ENCODE measurements around the gene CREBL2. TPM values are rescaled to one million over a fixed set of nuclear protein-coding genes. Genes with fewer than 3 reads are reported as not detected.
A peak's percentile ranks its signal among the peaks of the same experiment; 100 is the strongest.

CREBL2 gene
- total RNA-seq, 1 experiment from 2014 or later: 17.8 TPM

GRCh38 chr12:12665194-12665593 is 53.5 kb downstream of the CREBL2 start:
- H3K4me1 ChIP-seq (ENCODE audit: insufficient read depth, low read length, poor library complexity, severe bottlenecking): no peaks in the 10 kb centered on the region
- no peaks in the 10 kb centered on the region for H3K36me3 ChIP-seq (ENCODE audit: insufficient read depth, low read length, poor library complexity, severe bottlenecking)
- CTCF ChIA-PET: interaction anchor here (0.6 kb wide), 1 partner anchor 59 kb away, joined by 14 read pairs; no protein-coding TSS in a partner anchor
- no TSS peak for BruUV-seq (replicated peaks)
- no peak overlapping the region for H3K4me3 ChIP-seq (ENCODE audit: low read depth, low read length, poor library complexity, severe bottlenecking)
- H3K27me3 ChIP-seq (replicated peaks; ENCODE audit: insufficient read depth, low read depth, low read length, poor library complexity): no peaks in the 10 kb centered on the region
- TF ChIP-seq CTCF (conservative IDR thresholded peaks at IDR 0.05; ENCODE audit: low read depth, low read length): no peak
- no peak for TF ChIP-seq EZH2 (IDR thresholded peaks at IDR 0.05; ENCODE audit: borderline replicate concordance, low read depth, low read length, poor library complexity, severe bottlenecking)
- DNase-seq (ENCODE audit: low spot score): peak; percentile 47
- no peaks in the 10 kb centered on the region for H3K9me3 ChIP-seq (ENCODE audit: low read depth, low read length, poor library complexity, severe bottlenecking)
- intact Hi-C loops (cut with micrococcal nuclease; ENCODE audit: unreplicated experiment): no loop called here
- POLR2A ChIA-PET (ENCODE audit: low non-redundant PET): no interaction called here
- H3K27ac ChIP-seq (ENCODE audit: low read depth, low read length, poor library complexity, severe bottlenecking): no peak overlapping the region

- TF ChIP-seq EZH2 (IDR thresholded peaks at IDR 0.05; ENCODE audit: borderline replicate concordance, low read depth, low read length, poor library complexity, severe bottlenecking): no peak
- no peak for TF ChIP-seq CTCF (conservative IDR thresholded peaks at IDR 0.05; ENCODE audit: low read depth, low read length)
- no TSS peak for BruUV-seq (replicated peaks)
- CTCF ChIA-PET: no interaction called here
Measured at GRCh38 chr12:12668005-12668404, 56.3 kb downstream of the CREBL2 start.

DNA sequence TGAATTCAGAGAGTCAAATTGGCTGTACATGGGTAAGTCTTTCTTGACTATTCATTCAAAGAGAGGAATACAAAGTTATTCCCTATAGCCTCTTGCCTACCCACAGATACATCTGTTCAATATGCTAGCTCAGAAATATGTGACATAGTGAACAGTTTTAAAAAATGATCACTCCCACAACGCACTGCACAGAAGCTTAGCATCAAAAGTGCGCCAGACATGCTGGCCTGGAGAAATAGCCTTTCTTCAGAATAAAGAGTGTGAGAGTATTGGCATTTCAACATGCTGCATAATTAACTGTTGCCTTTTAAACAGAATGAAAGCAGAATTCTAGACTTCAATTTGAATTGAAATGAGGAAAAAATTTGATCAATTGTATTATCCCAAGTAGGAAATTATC is 57.3 kb downstream of the CREBL2 start:
- intact Hi-C loops (cut with micrococcal nuclease; ENCODE audit: unreplicated experiment): no loop called here
- Histone ChIP-seq H3K27ac (ENCODE audit: low read depth, low read length, poor library complexity, severe bottlenecking) (no peak overlapping the region), H3K27me3 (replicated peaks; ENCODE audit: insufficient read depth, low read depth, low read length, poor library complexity) (no peaks in the 10 kb centered on the region), H3K4me1 (ENCODE audit: insufficient read depth, low read length, poor library complexity, severe bottlenecking) (no peaks in the 10 kb centered on the region), H3K9me3 (ENCODE audit: low read depth, low read length, poor library complexity, severe bottlenecking) (no peaks in the 10 kb centered on the region), H3K36me3 (ENCODE audit: insufficient read depth, low read length, poor library complexity, severe bottlenecking) (no peaks in the 10 kb centered on the region), H3K4me3 (ENCODE audit: low read depth, low read length, poor library complexity, severe bottlenecking) (no peak overlapping the region)
- ChIA-PET CTCF (no interaction called here), POLR2A (ENCODE audit: low non-redundant PET) (interaction anchor here (0.8 kb wide), 1 partner anchor 11 kb away, joined by 3 read pairs; no protein-coding TSS in a partner anchor)
- no TSS peak for BruUV-seq (replicated peaks)
- TF ChIP-seq CTCF (conservative IDR thresholded peaks at IDR 0.05; ENCODE audit: low read depth, low read length) (no peak), EZH2 (IDR thresholded peaks at IDR 0.05; ENCODE audit: borderline replicate concordance, low read depth, low read length, poor library complexity, severe bottlenecking) (no peak)
- DNase-seq (ENCODE audit: low spot score): no peak

More at GRCh38 chr12:12668005-12668404, 56.3 kb downstream of the CREBL2 start:
- Histone ChIP-seq H3K27me3 (replicated peaks; ENCODE audit: insufficient read depth, low read depth, low read length, poor library complexity) (no peaks in the 10 kb centered on the region), H3K9me3 (ENCODE audit: low read depth, low read length, poor library complexity, severe bottlenecking) (no peaks in the 10 kb centered on the region), H3K36me3 (ENCODE audit: insufficient read depth, low read length, poor library complexity, severe bottlenecking) (no peaks in the 10 kb centered on the region), H3K4me3 (ENCODE audit: low read depth, low read length, poor library complexity, severe bottlenecking) (no peak overlapping the region), H3K4me1 (ENCODE audit: insufficient read depth, low read length, poor library complexity, severe bottlenecking) (no peaks in the 10 kb centered on the region), H3K27ac (ENCODE audit: low read depth, low read length, poor library complexity, severe bottlenecking) (no peak overlapping the region)
- POLR2A ChIA-PET (ENCODE audit: low non-redundant PET): no interaction called here
- DNase-seq (ENCODE audit: low spot score): no peak
- intact Hi-C loops (cut with micrococcal nuclease; ENCODE audit: unreplicated experiment): no loop called here
